ENCODE data around the gene LRIF1. TPM values are rescaled to one million over a fixed set of nuclear protein-coding genes. Genes with fewer than 3 reads are reported as not detected.
"Not testable (repeated sequence)": the region's sequence is repeated elsewhere in the genome, so short reads cannot be mapped to it uniquely, and the experiment has no call there.

Gene LRIF1
- total RNA-seq, 1 donor, result 4.6 TPM

- DNase-seq (ENCODE audit: low read depth in 2 of 3, low spot score in 2 of 3), result no peak
These were observed 11.7 kb downstream of the LRIF1 start for GRCh38 chr1:110952031-110952430.

- no peak for DNase-seq (ENCODE audit: low read depth in 2 of 3, low spot score in 2 of 3)
These were observed 12.6 kb downstream of the LRIF1 start for GRCh38 chr1:110951161-110951560.

DNA sequence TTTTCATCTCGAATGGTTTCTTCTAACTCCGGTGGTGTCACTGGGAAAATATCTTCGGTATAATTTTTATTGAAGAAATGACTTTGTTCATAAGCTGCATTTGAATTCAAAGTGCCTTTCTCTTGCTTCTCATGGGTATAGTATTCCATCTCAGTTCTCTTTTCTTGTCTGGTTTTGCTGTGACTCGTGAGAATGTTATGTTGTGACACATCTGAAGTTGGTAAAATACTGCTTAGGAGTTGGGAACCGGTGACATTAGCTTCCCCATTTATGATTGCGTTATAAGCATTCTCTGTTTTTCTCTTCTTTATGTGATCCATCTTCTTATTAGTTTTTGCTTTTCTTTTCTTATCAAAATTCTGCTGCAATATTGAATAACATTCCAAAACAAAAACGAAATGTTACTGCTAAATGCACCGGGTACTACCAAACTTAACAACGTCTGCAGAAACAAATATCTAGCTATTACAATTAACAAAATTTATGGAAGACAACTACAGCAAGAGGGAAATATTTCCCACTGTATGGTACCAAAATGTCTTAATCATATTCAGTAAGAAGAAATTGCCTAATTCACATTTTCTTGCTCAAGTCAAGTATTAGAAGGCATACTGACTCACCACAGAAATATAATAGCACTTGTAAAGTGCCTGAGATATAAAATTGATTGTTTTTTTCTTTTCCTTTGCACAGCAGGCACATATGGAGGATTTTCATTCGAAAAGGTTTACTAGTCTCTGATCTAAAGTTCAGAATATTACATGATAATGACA is 15.5 kb downstream of the LRIF1 start:
- no peak for DNase-seq (ENCODE audit: low read depth in 2 of 3, low spot score in 2 of 3)

GRCh38 chr1:110945626-110946025 is 18.1 kb downstream of the LRIF1 start:
- DNase-seq (ENCODE audit: low read depth in 2 of 3, low spot score in 2 of 3), result no peak

- no peak for DNase-seq (ENCODE audit: low read depth in 2 of 3, low spot score in 2 of 3)
These were observed 18.9 kb downstream of the LRIF1 start for GRCh38 chr1:110944806-110945205.

- no peak for DNase-seq (ENCODE audit: low read depth in 2 of 3, low spot score in 2 of 3)
These were observed 27.2 kb downstream of the LRIF1 start for GRCh38 chr1:110936567-110936966.

DNA sequence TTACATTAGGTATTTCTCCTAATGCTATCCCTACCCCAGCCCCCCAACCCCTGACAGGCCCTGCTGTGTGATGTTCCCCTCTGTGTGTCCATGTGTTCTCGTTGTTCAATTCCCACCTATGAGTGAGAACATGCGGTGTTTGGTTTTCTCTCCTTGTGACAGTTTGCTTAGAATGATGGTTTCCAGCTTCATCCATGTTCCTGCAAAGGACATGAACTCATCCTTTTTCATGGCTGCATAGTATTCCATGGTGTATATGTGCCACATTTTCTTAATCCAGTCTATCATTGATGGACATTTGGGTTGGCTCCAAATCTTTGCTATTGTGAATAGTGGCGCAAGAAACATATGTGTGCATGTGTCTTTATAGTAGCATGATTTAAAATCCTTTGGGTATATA is 32.6 kb downstream of the LRIF1 start:
- not testable (repeated sequence) for DNase-seq (ENCODE audit: low read depth in 2 of 3, low spot score in 2 of 3)

GRCh38 chr1:110928904-110929303 is 34.8 kb downstream of the LRIF1 start:
- DNase-seq (ENCODE audit: low read depth in 2 of 3, low spot score in 2 of 3), result no peak

- DNase-seq (ENCODE audit: low read depth in 2 of 3, low spot score in 2 of 3), result no peak
These were observed 35.5 kb downstream of the LRIF1 start for GRCh38 chr1:110928191-110928590.

GRCh38 chr1:110927484-110928075 is 36.1 kb downstream of the LRIF1 start:
- DNase-seq (ENCODE audit: low read depth in 2 of 3, low spot score in 2 of 3), result no peak

DNA sequence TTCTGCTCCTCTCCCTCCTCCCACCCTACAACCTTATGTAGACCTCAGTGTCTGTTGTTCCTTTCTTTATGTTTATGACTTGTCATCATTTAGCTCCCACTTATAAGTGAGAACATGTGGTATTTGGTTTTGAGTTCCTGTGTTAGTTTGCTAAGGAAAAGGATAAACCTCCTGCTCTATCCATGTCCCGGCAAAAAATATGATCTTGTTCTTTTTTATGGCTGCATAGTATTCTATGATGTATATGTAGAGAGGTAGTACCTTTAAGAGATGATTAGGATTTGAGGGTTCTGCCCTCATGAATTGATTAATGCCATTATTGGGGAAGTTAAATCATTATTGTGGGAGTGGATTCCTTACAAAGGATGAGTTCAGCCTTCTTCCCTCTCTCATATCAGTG is 41.8 kb downstream of the LRIF1 start:
- DNase-seq (ENCODE audit: low read depth in 2 of 3, low spot score in 2 of 3), result no peak

DNA sequence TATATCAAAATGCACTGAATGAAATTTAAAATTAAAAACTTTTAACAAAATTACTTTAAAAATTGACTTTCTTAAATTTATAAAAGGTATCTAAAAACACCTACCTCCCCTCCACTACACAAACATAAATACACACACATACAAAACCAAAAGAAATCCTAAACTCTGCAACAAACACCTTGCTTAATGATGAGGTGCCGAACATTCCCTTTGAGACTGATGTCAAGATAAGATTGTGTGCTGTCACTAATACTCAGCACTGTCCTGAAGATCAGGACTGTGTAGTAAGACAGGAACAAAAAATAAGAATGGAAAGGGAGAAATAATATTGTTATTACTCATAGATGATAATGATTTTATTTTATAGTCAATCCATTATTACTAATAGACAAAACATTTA is 45.7 kb downstream of the LRIF1 start:
- DNase-seq (ENCODE audit: low read depth in 2 of 3, low spot score in 2 of 3), result no peak

DNA sequence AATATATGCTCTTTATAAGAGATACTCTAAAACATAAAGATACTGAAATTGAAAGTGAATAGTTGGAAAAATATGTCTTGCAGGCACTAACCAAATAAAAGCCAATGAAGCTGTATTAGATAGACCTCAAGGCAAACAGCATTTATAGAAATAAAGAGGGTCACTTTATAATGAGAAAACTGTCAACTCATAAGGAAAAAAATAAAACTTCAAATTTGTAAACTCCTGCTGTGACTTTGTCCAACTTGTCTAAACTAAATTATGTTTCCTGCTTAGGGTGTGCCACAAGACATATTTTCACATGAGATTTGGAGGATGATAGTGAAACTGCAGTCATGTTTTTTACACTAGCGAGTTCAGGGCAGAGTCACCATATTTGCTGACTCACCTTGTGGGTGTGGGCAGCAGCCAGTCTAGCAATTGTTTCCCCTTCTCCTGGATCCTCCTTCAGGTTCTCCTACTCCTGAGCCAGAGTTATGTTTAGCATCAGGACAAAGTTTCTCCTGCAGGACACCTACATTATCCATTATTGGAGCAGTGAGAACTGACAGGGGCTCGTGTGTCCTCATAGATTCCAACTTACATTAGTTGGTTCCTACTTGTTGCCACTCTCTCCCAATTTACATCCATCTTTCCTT is 46.9 kb downstream of the LRIF1 start:
- DNase-seq (ENCODE audit: low read depth in 2 of 3, low spot score in 2 of 3), result peak in 2 of 3 donors; percentile 77 to 88

DNA sequence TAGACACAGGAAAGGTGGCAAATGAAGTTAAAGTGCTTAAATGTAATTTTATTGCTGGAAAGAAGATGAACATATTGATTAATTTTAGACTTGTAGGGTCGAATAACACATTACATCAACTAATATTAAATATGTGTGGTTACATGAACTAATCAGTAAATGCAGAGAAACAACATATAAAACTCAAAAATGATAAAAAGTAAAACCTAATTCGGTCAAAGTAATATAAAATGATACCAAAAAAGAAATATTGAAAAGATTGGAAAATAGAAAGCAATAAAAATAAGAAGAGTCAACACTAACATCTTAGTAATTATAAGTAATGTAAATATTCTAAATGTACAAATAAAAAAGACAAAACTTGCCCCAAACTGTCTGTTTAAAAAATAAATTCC is 47.5 kb downstream of the LRIF1 start:
- no peak for DNase-seq (ENCODE audit: low read depth in 2 of 3, low spot score in 2 of 3)

GRCh38 chr1:110915804-110916203 is 47.9 kb downstream of the LRIF1 start:
- no peak for DNase-seq (ENCODE audit: low read depth in 2 of 3, low spot score in 2 of 3)

- no peak for DNase-seq (ENCODE audit: low read depth in 2 of 3, low spot score in 2 of 3)
These were observed 49.0 kb downstream of the LRIF1 start for GRCh38 chr1:110914676-110915075.

GRCh38 chr1:110912784-110913183 is 50.9 kb downstream of the LRIF1 start:
- DNase-seq (ENCODE audit: low read depth in 2 of 3, low spot score in 2 of 3), result no peak

GRCh38 chr1:110903853-110904500 is 59.7 kb downstream of the LRIF1 start:
- no peak for DNase-seq (ENCODE audit: low read depth in 2 of 3, low spot score in 2 of 3)

DNA sequence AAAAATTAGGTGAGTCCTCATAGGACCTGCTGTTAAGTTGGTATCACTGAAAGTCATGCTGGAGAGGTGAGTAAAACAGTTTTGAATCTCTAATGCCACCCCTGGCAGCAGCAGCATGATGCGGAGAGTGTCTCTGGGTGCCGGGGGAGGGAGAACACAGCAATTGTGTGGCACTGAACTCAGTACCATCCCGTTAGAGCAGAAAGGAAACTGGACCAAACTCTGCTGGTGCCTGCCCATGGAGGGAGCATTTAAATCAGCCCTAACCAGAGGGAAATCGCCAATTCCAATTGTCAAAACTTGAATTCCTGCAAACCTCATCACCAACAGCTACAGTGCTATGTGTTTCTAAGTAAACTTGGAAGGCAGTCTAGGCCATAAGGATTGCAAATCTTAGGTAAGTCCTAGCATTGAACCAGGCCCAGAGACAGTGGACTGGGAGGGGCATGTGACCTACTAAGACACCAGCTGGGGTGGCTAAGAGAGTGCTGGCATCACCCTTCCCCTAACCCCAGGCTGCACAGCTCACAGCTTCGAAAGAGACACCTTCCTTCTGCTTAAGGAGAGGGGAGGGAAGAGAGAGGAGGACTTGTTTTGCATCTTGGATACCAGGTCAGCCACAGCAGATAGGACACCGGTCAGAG is 60.8 kb downstream of the LRIF1 start:
- no peak for DNase-seq (ENCODE audit: low read depth in 2 of 3, low spot score in 2 of 3)

GRCh38 chr1:110899458-110899843 is 64.3 kb downstream of the LRIF1 start:
- no peak for DNase-seq (ENCODE audit: low read depth in 2 of 3, low spot score in 2 of 3)

Measured in hematopoietic multipotent progenitor cell (in vitro differentiated cells).